ENCODE measurements around the gene COCH. TPM values are rescaled to one million over a fixed set of nuclear protein-coding genes. Genes with fewer than 3 reads are reported as not detected.

COCH gene
- polyA plus RNA-seq (ENCODE audit: insufficient read length) = 6.9 TPM

GRCh38 chr14:30874120-30874998, at the start of gene COCH:
TSS of gene COCH (plus strand) at chr14:30874559. CDS start at chr14:30874939, 380 bp downstream.
- DNase-seq (ENCODE audit: low read depth) = no peak

- no peak for DNase-seq (ENCODE audit: low read depth)
Measured at GRCh38 chr14:30826070-30826469, 48.3 kb upstream of the COCH start.

- DNase-seq (ENCODE audit: low read depth) = no peak
Measured at GRCh38 chr14:30829853-30830252, 44.5 kb upstream of the COCH start.

GRCh38 chr14:30834353-30834752, 40.0 kb upstream of the COCH start:
- DNase-seq (ENCODE audit: low read depth) = no peak

- DNase-seq (ENCODE audit: low read depth) = no peak
Measured at GRCh38 chr14:30838351-30838750, 36.0 kb upstream of the COCH start.

- DNase-seq (ENCODE audit: low read depth) = no peak
Measured at GRCh38 chr14:30840086-30840779, 34.1 kb upstream of the COCH start.

- DNase-seq (ENCODE audit: low read depth) = no peak
Measured at GRCh38 chr14:30842431-30842830, 31.9 kb upstream of the COCH start.

- DNase-seq (ENCODE audit: low read depth) = no peak
Measured at GRCh38 chr14:30848449-30849240, 25.7 kb upstream of the COCH start.

- DNase-seq (ENCODE audit: low read depth) = no peak
Measured at GRCh38 chr14:30849354-30849753, 25.0 kb upstream of the COCH start.

GRCh38 chr14:30849983-30850382, 24.4 kb upstream of the COCH start:
- no peak for DNase-seq (ENCODE audit: low read depth)

GRCh38 chr14:30853946-30854345, 20.4 kb upstream of the COCH start:
- no peak for DNase-seq (ENCODE audit: low read depth)

GRCh38 chr14:30854492-30854891, 19.9 kb upstream of the COCH start:
- no peak for DNase-seq (ENCODE audit: low read depth)

GRCh38 chr14:30855345-30856037, 18.9 kb upstream of the COCH start:
- DNase-seq (ENCODE audit: low read depth) = no peak

GRCh38 chr14:30861200-30861599, 13.2 kb upstream of the COCH start:
- DNase-seq (ENCODE audit: low read depth) = no peak

- DNase-seq (ENCODE audit: low read depth) = no peak
Measured at GRCh38 chr14:30864934-30865333, 9.4 kb upstream of the COCH start.

GRCh38 chr14:30868736-30869135, 5.6 kb upstream of the COCH start:
- DNase-seq (ENCODE audit: low read depth) = no peak

GRCh38 chr14:30869551-30870155, 4.7 kb upstream of the COCH start:
- DNase-seq (ENCODE audit: low read depth) = no peak

- no peak for DNase-seq (ENCODE audit: low read depth)
Measured at GRCh38 chr14:30872602-30873001, 1.8 kb upstream of the COCH start.

GRCh38 chr14:30873308-30874119, 845 bp upstream of the COCH start:
- DNase-seq (ENCODE audit: low read depth) = no peak
